Measurements from ENCODE around the gene PRR5L. TPM values are rescaled to one million over a fixed set of nuclear protein-coding genes. Genes with fewer than 3 reads are reported as not detected.

Gene PRR5L
- polyA plus RNA-seq, 5 donors = 10.6 to 22.8 (median 11.5) TPM

DNA sequence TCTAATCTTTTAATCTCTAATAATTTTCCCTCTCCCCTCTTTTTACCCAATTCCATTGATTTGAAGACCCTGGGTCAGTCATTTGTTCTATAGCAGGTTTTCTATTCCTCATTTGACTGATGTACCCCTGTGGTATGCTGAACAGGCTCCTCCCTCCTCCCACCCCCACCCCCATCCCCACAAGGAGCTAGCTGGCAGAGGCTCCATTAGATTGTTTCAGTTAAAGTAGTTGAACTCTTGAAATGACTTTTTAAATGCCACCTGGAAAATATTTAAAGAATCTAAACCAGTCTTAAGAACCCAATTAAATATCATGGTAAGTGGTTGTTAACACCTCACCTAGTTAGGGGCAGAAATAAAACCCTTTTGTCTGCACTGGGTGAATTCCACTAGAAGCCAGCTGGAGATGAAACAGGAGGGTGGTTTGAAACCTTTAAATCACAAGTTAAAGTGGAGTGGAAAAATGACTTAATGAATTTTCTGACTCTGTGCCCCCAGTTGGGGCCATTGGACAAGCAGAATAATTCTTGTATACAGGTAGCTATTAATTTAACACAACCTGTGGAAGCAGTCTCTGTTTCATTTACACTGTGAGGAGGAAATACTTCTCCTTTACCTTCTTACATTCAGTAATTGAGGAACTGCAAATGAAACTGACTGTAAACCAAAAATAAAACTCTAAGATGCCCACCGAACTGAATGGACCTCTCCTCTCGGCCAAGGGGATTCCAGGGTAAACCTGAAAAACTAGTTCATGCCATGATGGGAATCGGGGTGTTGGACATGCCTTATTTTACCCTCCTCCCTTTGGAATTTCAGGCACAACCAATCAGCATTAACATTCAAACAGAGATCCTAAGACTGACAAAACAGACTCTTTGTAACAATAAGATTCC lies 30.7 kb downstream of the PRR5L start:
- DNase-seq = no peak

GRCh38 chr11:36328966-36329673 lies 33.0 kb downstream of the PRR5L start:
- no peak for DNase-seq

- DNase-seq = no peak
Observed at GRCh38 chr11:36330411-36330810, 34.3 kb downstream of the PRR5L start.

DNA sequence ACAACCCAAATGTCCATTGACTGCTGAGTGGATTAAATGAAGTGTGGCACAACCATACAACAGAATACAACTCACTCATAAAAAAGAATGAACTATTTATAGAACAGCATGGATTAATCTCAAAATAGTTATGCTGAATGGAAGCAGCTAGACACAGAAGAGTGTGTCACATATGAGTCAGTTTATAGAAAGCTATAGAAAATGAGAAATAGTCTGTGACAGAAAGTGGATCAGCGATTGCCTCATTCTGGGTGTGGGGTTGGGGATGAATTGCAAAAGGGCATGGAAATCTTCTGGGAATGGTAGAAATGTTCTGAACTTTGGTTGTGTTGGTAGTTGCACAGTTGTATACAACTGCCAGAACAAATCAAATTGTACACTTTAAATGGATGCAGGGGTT lies 37.4 kb downstream of the PRR5L start:
- no peak for DNase-seq

GRCh38 chr11:36333897-36334296 lies 37.8 kb downstream of the PRR5L start:
- DNase-seq = no peak

- no peak for DNase-seq
Observed at GRCh38 chr11:36339888-36340287, 43.8 kb downstream of the PRR5L start.

DNA sequence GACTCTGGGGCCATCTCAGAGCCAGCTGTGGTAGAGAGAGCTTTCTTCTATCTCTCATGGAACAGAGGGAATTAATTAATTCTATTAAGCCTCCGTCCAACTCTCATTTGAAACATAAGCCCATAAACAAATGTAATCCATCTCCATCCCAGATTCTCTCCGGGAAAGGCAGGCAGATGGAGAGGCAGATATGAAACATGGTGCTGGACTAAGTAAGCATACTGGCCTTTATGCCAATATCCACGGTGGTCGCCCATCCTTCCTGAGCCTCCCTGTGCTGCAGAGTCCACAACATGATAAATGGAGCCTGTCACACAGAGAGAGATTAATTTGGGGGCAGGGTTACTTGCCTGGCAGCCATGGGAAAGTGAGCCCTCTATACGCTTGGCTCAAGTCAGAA lies 44.8 kb downstream of the PRR5L start:
- DNase-seq = no peak

DNA sequence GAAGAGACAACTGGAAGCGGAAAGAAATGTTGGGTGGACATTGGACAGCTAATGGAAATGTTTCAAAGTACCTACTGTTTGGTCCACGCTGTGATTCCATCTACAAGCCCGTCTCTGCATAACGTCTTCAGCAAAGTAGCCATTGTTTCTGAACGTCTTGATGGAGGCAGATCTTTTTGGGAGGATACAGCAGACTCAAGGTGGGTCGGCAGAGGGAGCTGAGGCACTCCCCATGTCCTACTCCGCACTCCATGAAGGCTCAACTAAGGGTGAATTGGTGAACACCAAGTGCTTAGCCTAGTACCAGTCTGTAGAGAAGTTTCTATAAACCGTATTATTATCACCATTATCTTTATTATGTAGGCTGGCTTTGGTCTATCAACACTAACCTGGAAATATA lies 45.8 kb downstream of the PRR5L start:
- no peak for DNase-seq

DNA sequence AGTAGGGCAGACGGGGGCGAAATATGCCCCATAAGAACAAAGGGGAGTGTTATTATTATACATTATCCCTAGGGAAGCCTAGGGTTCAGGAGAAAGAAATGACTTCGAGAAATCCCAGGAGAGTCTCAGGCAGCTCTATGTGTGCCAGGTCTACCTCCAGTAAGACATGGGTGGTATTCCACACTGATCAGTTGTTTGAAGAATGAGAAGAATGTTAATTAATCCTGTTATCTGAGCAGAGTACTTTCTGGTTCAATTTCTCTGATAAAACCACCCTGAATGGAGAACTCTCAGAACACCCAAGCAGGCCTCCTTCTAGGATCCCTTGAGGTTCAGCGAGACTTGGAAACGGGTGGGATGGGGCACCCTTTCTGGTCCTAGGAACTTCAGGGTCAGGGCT lies 46.2 kb downstream of the PRR5L start:
- DNase-seq = no peak

- DNase-seq = no peak
Observed at GRCh38 chr11:36343436-36343835, 47.3 kb downstream of the PRR5L start.

- DNase-seq = no peak
Observed at GRCh38 chr11:36345084-36345511, 49.0 kb downstream of the PRR5L start.

- no peak for DNase-seq
Observed at GRCh38 chr11:36345535-36346141, 49.5 kb downstream of the PRR5L start.

DNA sequence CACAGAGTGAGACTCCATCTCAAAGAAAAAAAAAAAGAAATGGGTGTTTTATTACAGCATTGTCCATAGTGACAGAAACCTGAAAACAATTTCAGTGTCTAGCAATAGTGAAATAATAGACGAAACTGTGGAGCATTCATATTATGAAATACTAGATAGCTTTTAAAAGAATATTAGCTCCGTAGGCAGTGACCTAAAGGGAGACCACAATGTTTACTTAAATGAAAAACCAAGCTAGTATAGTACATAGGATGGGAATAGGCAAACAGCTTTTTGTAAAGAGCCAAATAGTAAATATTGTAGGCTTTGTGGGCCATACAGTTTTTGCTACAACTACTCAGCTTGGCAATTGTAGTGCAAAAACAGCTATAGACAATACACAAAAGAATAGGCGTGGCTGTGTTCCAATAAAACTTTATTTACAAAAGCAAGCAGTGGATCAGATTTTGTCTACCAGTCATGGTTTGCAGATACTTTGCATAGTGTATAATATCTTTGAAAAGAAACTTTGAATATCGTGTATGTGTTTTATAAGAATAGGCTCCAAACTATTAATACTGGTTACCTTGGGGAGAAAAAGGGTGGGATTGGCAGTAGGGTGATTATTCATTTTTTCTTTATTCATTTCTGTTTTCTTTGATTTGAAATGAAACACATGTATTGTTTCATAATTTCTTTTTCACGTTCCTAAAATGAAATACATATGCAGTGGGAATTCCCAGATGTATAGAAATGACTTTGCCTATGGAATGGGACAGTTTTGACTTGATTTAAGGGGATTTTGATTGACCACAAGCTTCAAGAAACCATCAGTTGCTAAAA lies 50.7 kb downstream of the PRR5L start:
- no peak for DNase-seq

DNA sequence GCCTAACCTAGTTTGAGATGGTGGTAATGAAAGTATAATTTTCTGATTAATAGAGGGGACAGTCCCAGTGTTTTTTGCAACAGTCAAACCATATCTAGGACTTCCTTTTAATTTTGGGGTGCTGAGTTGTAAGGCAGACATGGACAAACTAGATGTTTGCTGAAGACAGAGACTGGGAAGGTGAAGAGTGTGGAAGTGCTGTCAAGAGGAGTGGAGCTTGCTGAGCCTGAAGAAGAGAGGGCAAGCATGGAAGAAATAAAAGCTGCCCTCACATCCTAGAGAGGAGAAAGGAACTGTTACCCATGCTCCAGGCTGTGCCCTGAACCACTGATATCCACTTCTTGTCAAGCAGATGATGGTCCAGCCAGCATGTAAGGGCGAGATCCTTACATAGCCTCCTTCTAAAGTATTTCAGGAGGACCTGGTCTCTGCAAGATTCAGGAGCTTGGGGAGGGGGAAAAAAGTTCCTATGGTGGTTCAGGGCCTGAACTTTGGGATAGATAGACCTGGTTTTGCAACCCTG lies 51.4 kb downstream of the PRR5L start:
- DNase-seq = no peak

DNA sequence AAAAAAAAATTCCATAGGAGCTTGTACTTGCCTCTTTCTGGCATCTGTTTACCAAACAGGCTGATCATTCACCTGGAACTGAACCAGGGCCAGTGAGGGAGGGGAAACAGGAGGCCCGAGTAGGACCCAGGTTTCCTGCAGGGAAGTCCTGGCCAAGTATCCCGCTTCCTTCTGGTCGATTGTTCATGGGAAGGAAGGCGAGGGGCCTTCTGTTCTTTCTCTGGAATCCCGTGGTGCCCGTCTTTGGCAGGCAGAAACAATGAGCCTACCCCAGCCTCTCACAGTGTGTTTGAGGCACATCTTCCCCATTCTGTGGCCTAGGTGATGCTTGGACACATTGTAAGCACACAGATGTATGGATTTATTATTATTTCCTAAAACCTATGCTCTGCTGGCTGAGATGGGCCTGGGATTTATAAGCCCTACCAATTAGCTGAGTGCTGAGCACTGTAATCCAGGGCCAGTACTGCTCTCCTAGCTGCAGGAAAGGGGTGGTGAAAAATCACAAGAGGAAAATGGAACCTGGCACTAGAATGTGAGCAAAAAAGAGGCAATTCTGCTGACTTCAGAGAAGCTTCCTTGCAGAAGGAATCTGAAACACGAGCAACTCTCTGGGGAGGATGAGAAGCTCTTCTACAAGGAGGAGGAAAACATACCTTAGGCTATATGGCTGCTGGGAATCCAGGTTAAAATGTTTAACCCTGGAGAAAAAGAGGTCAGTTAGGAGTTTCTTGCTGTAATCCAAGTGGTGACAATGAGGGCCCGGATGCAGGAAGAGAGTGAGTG lies 53.5 kb downstream of the PRR5L start:
- DNase-seq = no peak

DNA sequence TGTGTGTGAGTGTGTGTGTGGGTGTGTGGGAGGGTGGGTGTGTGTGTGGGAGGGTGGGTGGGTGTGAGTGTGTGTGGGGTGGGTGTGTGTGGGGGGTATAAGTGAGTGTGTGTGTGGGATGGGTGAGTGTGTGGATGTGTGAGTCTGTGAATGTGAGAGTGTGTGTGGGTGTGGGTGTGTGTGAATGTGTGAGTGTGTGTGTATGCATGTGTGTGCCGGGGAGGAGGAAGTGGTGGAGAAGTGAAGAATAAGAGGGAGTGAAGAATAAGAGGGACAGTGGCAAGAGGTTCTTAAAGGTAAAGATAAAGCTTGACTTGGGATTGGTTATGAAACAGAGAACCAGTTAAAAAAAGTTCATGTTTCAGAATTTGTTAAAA lies 54.0 kb downstream of the PRR5L start:
- DNase-seq = no peak

- no peak for DNase-seq
Observed at GRCh38 chr11:36352922-36353321, 56.8 kb downstream of the PRR5L start.

GRCh38 chr11:36354221-36355003 lies 58.3 kb downstream of the PRR5L start:
- DNase-seq = no peak

- DNase-seq = no peak
Observed at GRCh38 chr11:36356201-36356600, 60.1 kb downstream of the PRR5L start.

DNA sequence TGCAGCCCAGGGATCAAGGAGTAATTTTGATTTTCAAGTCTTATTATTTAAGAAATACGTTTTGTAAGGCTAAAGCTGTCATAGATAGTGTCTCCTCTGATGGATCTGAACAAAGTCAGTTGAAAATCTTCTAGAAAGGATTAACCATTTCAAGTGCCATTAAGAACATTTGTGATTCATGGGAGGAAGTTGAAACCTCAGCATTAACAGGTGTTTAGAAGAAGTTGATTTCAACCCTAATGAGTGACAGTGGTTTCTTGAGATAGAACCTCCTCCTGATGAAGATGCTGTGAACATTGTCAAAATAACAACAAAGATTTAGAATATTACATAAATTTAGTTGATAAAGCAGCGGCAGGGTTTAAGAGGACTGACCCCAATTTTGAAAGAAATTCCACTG lies 61.7 kb downstream of the PRR5L start:
- DNase-seq = no peak
